HepG2 (cell line): ENCODE data around the gene ARHGAP15.

Experiments
- POLR2A ChIP-seq, 2 experiments: IDR thresholded peaks; 2 replicates each; pipeline ENCODE4 v1.6.1; 2011; ENCODE audit warnings: low read depth in 2 of 2, low read length in 2 of 2, mild to moderate bottlenecking in 1 of 2, moderate library complexity in 1 of 2; ENCODE audit not compliant: insufficient read depth in 1 of 2
- ZBTB10 ChIP-seq: sonication (generic); formaldehyde crosslinking; IDR thresholded peaks from 2 replicates; pipeline ENCODE4 v1.4.0; 2020; ENCODE audit warnings: missing genetic modification reagents, borderline replicate concordance
- ZFP36 ChIP-seq: fragments of 150-350 bp; IDR thresholded peaks from 2 replicates; pipeline ENCODE4 v1.6.1; 2018; ENCODE audit warnings: borderline replicate concordance, low read length, low read depth; ENCODE audit not compliant: partially characterized antibody
- ZSCAN29 ChIP-seq: sonication (generic); formaldehyde crosslinking; conservative IDR thresholded peaks from 2 replicates; pipeline ENCODE4 v1.4.0; 2020; ENCODE audit warnings: mild to moderate bottlenecking, missing genetic modification reagents
- TF ChIP-seq, protein P1 (sequence below): sonication (generic); formaldehyde crosslinking; IDR thresholded peaks from 2 replicates; pipeline ENCODE4 v1.8.0; 2022; ENCODE audit warnings: mild to moderate bottlenecking, missing genetic modification reagents
- TF ChIP-seq, protein P2 (sequence below): IDR thresholded peaks from 2 replicates; pipeline ENCODE4 v1.6.1; 2012; ENCODE audit warnings: low read length, improper control_type of control experiment
- TF ChIP-seq, protein P3 (sequence below): IDR thresholded peaks from 2 replicates; pipeline ENCODE4 v1.6.1; 2016
- TF ChIP-seq, protein P4 (sequence below): sonication (generic); formaldehyde crosslinking; IDR thresholded peaks from 2 replicates; pipeline ENCODE4 v1.5.0; 2020; ENCODE audit warnings: mild to moderate bottlenecking, missing genetic modification reagents, moderate library complexity

GRCh38 chr2:143297182-143297581 is 168.0 kb downstream of the ARHGAP15 start:
- TF ChIP-seq ZBTB10 (CRISPR knock-in tag) (no peak), ZFP36 (no peak), POLR2A (IDR thresholded peaks at IDR 0.05; ENCODE audit: insufficient read depth in 1 of 2, low read depth in 2 of 2, low read length in 2 of 2) (no peak), ZSCAN29 (CRISPR knock-in tag) (no peak)
- TF ChIP-seq, protein P1, sequence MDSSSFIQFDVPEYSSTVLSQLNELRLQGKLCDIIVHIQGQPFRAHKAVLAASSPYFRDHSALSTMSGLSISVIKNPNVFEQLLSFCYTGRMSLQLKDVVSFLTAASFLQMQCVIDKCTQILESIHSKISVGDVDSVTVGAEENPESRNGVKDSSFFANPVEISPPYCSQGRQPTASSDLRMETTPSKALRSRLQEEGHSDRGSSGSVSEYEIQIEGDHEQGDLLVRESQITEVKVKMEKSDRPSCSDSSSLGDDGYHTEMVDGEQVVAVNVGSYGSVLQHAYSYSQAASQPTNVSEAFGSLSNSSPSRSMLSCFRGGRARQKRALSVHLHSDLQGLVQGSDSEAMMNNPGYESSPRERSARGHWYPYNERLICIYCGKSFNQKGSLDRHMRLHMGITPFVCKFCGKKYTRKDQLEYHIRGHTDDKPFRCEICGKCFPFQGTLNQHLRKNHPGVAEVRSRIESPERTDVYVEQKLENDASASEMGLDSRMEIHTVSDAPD: no peak
- TF ChIP-seq, protein P2, sequence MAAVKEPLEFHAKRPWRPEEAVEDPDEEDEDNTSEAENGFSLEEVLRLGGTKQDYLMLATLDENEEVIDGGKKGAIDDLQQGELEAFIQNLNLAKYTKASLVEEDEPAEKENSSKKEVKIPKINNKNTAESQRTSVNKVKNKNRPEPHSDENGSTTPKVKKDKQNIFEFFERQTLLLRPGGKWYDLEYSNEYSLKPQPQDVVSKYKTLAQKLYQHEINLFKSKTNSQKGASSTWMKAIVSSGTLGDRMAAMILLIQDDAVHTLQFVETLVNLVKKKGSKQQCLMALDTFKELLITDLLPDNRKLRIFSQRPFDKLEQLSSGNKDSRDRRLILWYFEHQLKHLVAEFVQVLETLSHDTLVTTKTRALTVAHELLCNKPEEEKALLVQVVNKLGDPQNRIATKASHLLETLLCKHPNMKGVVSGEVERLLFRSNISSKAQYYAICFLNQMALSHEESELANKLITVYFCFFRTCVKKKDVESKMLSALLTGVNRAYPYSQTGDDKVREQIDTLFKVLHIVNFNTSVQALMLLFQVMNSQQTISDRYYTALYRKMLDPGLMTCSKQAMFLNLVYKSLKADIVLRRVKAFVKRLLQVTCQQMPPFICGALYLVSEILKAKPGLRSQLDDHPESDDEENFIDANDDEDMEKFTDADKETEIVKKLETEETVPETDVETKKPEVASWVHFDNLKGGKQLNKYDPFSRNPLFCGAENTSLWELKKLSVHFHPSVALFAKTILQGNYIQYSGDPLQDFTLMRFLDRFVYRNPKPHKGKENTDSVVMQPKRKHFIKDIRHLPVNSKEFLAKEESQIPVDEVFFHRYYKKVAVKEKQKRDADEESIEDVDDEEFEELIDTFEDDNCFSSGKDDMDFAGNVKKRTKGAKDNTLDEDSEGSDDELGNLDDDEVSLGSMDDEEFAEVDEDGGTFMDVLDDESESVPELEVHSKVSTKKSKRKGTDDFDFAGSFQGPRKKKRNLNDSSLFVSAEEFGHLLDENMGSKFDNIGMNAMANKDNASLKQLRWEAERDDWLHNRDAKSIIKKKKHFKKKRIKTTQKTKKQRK: no peak
- TF ChIP-seq, protein P3, sequence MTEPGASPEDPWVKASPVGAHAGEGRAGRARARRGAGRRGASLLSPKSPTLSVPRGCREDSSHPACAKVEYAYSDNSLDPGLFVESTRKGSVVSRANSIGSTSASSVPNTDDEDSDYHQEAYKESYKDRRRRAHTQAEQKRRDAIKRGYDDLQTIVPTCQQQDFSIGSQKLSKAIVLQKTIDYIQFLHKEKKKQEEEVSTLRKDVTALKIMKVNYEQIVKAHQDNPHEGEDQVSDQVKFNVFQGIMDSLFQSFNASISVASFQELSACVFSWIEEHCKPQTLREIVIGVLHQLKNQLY (CRISPR knock-in tag): no peak
- TF ChIP-seq, protein P4, sequence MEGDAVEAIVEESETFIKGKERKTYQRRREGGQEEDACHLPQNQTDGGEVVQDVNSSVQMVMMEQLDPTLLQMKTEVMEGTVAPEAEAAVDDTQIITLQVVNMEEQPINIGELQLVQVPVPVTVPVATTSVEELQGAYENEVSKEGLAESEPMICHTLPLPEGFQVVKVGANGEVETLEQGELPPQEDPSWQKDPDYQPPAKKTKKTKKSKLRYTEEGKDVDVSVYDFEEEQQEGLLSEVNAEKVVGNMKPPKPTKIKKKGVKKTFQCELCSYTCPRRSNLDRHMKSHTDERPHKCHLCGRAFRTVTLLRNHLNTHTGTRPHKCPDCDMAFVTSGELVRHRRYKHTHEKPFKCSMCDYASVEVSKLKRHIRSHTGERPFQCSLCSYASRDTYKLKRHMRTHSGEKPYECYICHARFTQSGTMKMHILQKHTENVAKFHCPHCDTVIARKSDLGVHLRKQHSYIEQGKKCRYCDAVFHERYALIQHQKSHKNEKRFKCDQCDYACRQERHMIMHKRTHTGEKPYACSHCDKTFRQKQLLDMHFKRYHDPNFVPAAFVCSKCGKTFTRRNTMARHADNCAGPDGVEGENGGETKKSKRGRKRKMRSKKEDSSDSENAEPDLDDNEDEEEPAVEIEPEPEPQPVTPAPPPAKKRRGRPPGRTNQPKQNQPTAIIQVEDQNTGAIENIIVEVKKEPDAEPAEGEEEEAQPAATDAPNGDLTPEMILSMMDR (CRISPR knock-in tag): no peak
